ENCODE measurements around the gene P2RY2. TPM values are rescaled to one million over a fixed set of nuclear protein-coding genes. Genes with fewer than 3 reads are reported as not detected.
"Not testable (repeated sequence)": the region's sequence is repeated elsewhere in the genome, so short reads cannot be mapped to it uniquely, and the experiment has no call there.

Gene P2RY2
- total RNA-seq, 1 experiment from 2014 or later: not detected

DNA sequence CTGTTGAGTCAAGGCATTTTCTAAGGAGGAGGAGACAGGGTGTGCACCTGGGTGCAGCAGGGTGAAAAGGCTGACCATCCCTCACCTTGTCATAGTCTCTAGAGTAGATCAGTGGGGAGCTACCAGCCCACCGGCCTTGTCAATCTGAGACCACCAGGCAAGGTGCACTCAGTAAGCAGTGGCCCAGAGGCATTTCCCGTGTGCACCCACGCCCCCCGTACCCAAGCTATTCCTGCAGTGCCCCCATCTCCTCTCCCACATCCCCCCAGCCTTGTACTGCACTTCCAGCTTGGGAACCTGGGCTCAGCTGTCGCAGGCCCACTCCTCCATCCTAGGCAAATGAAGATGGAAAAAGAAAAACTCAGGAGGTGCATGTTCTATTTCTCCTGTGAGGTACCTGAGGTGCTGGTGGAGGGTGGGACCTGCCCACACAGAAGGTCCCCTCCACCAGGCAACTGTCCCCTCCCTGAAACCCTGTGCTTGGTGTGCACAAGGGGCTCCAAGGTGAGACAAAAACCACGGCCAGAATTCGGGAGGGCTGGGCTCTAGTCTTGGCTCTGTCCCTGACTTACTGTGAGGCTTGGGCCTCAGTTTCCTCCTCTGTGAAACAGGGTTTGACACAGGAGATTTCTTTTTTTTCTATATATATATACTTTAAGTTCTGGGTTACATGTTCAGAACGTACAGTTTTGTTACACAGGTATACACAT is 8.4 kb downstream of the P2RY2 start:
- no peak for DNase-seq (ENCODE audit: low read depth)

DNA sequence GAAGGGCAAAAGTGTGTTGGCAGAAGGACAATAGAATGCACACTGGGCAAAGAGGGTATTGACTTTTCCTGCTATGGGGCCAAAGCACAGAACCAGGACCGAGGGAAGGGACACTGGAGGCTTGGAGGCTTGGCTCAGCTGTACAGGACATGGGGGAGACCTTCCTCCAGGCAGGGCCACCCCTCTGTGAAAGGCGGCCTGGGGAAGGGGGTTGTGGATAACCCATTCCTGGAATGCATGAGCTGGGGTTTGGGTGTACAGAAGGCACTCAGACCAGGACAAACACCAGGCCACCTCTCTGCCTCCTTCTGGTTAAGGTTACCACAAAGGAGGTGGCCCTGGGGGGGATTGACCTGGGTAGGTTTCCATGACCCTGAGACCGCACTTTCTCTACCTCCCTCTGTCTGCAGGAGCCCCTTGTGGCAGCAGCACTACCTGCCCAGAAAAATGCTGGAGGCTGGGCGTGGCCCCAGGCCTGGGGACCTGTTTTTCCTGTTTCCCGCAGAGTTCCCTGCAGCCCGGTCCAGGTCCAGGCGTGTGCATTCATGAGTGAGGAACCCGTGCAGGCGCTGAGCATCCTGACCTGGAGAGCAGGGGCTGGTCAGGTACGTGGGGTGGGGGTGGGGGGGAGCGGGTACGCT is 9.6 kb downstream of the P2RY2 start:
- DNase-seq (ENCODE audit: low read depth): no peak

DNA sequence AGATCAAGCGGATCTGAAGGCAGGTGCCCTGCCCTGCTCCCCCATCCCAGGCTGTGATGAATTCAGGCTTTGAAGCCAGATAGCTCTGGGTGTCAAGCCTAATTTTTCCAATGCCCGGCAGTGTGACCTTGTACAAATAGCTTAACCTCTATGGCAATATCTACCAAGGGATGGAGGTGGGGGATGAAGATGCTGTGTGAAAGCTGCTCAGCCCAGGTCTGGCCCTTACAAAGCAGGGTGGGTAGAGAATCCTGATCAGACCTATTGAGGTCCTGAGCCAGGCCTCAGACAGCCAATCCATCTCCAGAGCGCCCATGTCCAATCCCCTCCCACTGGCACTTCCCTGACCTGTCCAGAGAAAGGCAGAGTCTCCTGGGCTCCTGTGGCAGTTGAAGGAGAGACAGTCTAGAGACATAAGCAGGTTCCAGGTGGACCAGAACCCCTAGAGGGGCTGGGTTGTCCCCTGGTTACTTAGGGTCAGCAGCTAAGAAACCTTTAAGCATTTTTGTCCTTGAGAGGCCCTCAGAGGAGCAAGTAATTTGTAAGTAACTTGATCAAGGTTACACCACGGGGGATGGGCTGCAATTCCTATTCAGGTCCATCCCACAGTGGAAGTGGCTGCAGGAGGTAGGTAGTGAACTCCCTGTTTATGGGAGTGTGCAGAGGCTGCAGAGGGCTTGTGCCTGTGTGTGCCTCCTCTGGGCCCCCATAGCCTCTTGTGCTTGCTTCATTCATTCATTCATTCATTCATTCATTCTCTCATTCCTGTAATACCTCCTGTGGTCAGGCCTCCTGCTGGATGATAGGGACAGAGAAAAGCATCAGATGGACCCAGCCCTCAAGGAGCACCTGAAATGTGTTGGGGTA is 10.4 kb downstream of the P2RY2 start:
- DNase-seq (ENCODE audit: low read depth): no peak

DNA sequence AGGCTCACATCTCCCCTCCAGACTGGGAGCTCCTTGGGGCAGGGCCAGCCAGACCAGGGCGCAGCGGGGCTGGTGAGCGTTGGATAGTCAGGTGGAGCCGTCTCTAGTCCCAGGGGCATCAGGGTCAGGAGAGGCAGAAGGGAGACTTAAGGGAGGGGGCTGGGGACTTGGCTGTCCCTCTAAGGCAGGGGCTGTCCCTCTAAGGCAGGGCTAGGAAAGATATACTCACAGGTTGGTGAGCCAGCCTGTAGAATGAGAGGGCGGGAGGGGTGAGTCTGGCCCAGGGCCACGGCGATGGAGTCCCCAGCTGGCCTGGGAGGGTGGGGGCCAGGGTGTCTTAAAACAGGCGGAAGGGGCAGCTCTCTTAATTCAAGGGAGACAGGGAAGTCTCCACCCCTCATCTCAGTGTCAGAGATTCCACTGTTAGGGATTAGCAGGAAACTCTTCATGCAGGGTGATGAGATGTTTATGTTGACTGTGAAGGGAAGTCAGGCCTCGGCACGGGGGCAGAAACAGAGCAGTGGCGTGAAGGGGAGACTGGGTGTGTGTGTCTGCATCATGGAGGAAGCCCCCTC is 11.3 kb downstream of the P2RY2 start:
- no peak for DNase-seq (ENCODE audit: low read depth)

DNA sequence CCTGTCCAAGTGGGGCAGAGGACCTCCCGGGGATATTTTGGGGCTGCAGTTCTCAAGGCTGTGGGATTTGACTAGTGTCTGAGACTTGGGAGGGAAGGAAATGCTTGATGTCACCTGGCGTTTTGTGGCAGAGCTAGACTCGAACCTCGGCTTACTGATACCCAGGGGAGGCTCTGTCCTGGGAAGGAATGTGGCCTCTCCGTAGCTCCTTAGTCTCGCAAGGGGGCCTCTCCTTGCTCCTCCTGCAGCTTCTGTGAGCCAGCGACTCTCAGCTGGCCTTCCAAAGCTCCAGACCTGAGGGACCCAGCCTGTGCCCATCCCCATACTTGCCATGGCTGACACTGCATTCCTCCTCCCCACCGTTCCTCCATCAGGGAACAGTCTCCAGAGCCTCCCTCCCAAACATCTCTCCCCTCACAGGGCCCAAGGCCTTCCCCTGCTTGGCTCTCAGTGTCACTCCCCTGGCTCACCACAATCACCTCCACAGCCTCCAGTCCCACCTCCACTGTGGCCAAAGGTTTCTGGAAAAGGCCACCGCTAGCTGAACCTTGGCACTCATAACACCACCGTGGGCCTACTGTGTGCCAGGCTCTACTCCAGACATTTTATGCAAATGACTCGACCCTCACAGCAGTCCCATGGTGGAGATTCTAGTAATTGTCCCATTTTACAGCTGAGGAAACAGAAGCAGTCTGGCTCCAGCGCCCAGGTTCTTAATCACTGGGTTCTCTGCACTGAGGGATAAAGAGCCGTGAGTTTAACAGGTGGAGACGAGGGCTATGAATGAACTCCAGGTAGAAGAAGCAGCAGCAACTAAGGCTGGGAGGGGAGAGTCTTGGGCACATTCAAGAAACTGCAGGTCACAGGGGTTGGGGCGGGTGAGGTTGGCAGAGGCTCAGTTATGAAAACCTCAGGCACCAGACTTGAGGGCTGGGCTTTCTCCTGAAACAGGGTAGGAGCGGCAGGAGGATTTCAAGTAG is 12.1 kb downstream of the P2RY2 start:
- no peak for DNase-seq (ENCODE audit: low read depth)

DNA sequence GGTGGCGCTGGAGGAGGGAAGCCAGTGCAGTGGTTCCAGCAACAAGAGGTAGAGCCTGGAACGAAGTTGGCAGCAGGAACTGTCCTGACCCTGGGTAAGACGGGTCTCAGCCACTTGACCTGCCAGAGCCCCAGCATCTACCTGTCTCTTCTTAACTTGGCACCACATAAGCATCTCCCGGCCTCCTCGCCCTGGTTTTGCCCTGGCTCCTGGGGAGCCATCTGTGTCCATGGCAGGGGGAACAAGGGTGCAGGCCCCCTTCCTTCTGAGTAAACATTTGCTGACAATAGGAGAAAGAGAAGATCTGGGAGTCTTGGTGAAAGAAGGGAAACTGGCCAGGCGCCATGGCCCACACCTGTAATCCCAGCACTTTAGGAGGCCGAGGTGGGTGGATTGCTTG is 12.8 kb downstream of the P2RY2 start:
- DNase-seq (ENCODE audit: low read depth): no peak

DNA sequence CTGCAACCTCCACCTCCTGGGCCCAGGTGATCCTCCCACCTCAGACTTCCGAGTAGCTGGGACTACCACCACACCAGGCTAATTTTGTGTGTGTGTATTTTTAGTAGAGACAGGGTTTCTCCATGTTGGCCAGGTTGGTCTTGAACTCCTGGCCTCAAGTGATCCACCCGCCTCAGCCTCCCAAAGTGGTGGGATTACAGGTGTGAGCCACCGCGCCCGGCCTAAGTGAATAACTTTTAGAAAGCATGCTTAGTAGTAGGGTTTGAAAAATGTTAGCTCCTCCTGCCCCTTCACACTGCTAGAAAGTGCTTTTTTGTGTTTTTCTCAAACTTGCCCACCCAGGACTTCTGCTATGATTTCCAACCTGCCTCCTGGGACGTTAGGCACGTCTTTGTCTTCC is 14.4 kb downstream of the P2RY2 start:
- not testable (repeated sequence) for DNase-seq (ENCODE audit: low read depth)

DNA sequence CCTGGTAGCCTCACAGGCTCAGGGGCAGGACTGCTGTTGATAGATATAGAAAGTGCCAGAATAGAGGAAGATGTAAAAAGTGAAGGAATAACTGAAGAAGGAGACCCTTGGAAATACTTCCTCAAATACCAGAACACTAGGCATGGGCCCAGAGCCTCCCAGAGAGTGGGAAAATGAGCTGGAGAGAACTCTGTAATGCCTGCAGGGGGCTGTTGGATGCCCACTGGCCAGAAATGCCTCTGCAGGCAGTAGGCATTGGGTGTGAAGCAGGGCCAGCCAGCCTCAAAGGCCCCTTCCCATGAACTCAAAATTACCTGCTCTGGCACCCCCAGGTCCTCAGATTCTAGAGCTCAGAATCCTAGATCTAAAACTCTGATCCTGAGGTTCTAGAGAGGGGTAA is 15.1 kb downstream of the P2RY2 start:
- no peak for DNase-seq (ENCODE audit: low read depth)

DNA sequence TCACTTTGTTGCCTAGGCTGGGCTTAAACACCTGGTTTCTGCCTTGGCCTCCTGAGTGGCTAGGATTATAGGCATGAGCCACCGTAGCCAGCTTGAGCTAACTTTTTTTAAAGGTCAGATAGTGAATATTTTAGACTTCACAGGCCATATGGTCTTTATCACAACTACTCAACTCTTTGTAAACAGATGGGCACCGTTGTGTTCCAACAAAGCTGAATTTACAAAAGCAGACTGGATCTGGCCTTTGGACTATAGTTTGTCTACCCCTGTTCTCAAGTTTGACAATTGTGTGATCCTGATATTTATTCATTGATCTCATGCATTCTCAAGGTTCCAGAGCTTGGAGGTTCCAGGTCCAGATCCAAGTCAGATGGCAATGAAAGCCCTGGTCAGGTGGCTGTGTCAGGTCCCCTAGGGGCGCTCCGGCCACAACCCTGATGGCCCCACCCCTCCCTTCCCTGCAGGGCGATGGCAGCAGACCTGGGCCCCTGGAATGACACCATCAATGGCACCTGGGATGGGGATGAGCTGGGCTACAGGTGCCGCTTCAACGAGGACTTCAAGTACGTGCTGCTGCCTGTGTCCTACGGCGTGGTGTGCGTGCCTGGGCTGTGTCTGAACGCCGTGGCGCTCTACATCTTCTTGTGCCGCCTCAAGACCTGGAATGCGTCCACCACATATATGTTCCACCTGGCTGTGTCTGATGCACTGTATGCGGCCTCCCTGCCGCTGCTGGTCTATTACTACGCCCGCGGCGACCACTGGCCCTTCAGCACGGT is 15.8 kb downstream of the P2RY2 start:
- no peak for DNase-seq (ENCODE audit: low read depth)

DNA sequence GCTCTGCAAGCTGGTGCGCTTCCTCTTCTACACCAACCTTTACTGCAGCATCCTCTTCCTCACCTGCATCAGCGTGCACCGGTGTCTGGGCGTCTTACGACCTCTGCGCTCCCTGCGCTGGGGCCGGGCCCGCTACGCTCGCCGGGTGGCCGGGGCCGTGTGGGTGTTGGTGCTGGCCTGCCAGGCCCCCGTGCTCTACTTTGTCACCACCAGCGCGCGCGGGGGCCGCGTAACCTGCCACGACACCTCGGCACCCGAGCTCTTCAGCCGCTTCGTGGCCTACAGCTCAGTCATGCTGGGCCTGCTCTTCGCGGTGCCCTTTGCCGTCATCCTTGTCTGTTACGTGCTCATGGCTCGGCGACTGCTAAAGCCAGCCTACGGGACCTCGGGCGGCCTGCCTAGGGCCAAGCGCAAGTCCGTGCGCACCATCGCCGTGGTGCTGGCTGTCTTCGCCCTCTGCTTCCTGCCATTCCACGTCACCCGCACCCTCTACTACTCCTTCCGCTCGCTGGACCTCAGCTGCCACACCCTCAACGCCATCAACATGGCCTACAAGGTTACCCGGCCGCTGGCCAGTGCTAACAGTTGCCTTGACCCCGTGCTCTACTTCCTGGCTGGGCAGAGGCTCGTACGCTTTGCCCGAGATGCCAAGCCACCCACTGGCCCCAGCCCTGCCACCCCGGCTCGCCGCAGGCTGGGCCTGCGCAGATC is 16.5 kb downstream of the P2RY2 start:
- DNase-seq (ENCODE audit: low read depth): no peak

DNA sequence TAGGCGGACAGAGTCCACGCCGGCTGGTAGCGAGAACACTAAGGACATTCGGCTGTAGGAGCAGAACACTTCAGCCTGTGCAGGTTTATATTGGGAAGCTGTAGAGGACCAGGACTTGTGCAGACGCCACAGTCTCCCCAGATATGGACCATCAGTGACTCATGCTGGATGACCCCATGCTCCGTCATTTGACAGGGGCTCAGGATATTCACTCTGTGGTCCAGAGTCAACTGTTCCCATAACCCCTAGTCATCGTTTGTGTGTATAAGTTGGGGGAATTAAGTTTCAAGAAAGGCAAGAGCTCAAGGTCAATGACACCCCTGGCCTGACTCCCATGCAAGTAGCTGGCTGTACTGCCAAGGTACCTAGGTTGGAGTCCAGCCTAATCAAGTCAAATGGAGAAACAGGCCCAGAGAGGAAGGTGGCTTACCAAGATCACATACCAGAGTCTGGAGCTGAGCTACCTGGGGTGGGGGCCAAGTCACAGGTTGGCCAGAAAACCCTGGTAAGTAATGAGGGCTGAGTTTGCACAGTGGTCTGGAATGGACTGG is 17.2 kb downstream of the P2RY2 start:
- no peak for DNase-seq (ENCODE audit: low read depth)

DNA sequence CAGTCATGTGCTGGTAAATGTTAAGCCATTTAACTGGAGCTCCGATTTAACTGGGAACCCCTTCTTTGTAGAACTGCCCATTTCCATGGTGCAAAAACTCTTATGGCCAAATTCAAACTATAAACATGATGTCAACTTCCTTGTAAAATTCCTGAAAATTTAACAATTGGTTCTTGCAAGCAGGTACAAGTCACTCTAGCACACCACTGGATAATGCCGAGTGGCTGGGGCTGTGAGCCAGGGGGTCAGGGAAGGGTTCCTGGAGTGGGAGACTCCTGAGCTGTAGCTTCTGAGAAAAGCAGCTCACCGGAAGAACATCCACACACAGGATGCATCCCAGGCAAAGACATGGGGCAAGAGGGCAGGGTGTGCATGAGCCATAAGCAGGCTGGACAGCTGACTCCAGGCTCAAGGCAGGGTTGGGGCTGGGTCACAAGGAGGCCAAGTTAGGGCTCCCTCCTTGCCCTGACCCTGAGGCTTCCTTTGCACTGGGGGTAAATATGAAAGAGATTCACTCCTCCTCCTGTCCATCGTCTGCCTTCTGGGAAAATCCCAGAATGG is 18.2 kb downstream of the P2RY2 start:
- DNase-seq (ENCODE audit: low read depth): no peak

DNA sequence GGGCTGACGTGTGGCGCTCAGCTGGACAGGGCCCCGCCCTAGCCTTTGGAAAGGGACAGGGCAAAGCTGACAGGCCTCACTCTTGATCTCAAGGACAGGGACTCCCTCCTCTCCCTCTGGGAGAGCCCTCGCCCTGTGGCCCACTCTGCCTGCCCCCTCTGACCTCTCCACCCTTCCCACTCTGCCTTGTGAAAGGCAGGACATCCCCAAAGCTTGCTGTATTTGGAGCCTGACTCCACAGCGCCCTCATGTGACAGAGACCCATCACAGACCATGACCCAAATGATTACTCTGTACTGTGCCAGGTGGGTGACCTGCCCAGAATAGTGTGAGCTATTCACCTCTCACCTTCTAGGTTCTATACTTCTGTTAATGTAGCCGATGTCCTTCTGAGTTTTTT is 18.8 kb downstream of the P2RY2 start:
- DNase-seq (ENCODE audit: low read depth): no peak

DNA sequence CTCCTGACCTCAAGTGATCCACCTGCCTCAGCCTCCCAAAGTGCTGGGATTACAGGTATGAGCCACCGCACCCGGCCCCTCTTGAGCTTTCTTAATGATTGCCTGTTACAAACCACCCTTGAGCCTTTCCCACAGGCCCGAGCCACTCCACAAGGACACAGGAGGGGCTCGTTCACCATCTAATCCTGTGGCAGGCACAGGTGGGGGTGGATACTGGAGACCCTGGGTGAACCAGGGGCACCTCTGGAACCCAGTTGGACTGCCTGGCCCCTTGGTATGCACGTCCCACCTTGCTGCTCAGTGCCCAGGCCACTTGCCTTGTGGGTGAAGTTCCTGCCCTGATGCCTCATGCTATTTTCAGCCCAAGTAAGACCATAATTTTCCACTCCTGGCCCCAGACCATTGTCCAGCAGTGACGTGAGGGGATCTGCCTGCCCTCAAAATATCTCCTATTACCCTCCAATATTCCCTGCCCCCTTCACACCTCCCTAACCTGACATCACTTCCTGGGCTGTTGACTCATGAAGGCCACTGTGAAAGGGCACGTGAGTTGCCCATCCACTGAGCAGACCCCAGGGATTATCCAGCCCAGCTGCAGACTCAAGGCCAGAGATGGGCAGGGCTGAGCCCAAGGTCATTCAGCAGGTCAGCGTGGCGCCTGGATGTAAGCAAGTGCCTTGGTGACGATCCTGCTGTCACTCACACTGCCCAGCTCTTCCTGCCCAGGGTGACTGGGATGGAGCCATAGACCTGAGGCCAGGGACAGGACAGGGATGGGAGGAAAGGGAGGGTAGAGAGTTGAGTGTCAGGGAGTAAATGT is 19.6 kb downstream of the P2RY2 start:
- peak; percentile 73 for DNase-seq (ENCODE audit: low read depth)

DNA sequence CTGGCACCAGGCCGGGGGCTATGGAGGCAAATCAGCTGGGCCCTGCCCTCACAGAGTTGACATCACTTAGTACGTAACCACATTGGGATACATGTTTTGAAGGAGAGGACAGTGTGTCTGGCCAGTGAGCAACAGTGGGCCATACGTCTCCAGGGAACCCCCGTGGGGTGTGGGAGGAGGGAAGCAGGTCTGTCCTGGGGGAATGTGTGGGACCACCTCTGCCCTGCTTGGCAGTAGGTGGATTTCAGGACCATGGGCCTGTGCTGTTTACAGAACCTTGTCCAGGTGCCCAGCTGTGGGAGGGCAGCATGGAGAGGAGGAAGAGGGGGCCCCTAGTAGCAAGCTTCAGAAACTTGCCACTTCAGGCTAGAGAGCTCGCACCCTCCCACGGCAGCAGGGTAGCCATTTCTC is 21.0 kb downstream of the P2RY2 start:
- DNase-seq (ENCODE audit: low read depth): no peak

DNA sequence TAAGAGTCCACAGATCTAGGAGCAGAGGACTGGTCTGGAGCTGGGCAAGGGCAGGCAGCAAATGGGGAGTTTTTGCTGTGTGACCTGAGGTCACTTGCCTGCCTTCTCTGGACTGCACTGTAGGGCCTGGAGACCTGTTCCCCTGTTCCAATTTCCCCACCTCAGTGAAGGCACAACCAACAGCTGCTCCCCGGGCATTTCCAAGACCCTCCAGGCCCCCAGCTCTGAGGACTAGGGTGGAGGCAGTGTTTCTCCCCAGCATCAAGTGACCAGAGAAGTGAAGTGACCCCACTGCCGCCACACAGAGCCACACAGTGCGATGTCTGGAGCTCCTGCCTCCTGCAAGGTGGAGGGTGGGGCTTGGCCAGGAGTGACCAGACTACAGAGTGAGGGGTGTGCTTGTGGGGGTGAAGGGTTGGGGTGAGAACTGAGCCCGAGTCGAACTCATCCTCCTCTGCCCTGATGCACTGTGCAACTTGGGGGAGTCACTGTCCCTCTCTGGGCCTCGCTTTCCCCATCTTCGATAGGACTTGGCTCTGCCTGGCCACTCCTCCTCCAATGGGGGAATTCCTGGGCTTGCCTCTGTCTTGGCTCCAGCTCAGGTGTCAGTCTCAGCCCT is 21.6 kb downstream of the P2RY2 start:
- no peak for DNase-seq (ENCODE audit: low read depth)

DNA sequence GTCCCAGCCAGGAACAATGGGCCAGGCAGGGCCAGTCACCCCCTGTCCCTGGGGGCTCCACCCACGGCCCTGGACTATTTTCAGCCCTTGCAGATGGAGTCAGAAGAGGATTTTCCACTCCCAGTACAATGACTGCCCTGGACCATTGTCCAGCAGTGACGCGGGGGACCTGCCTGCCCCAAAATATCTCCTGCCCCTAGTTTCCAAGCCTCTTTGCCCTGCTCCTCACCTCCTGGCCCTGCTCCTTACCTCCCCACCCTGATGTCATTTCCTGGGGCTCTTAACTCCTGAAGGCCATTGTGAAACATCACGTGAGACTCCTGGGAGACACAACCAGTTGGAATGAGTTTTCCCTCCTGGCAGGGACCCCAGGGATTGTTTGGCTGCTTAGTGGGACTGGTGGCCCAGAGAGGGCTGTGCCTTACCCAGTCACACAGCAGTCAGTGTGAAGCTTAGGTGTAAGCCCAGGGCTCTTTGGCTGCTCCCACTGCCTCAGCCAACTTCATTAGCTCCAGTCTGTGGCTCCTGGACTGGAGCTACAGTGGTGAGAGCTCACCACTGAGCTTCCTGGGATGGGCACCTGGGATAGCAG is 22.2 kb downstream of the P2RY2 start:
- no peak for DNase-seq (ENCODE audit: low read depth)
